NCI-H1092 treated with DMSO at 0.1 percent for 48 hours (cell line): ENCODE results near the gene NOL4L.

ENCODE experiments used
- DNase-seq: peaks from one replicate; lab custom pipeline; 2025; lab: John Stamatoyannopoulos, UW

NOL4L gene

GRCh38 chr20:32576560-32576959 lies 8.6 kb downstream of the NOL4L start:
- no peak for DNase-seq

GRCh38 chr20:32575805-32576204 lies 9.3 kb downstream of the NOL4L start:
- no peak for DNase-seq

GRCh38 chr20:32575227-32575581 lies 9.9 kb downstream of the NOL4L start:
- DNase-seq: no peak

GRCh38 chr20:32574296-32575226 lies 10.6 kb downstream of the NOL4L start:
- DNase-seq: no peak

- no peak for DNase-seq
Measured at GRCh38 chr20:32573167-32573851, 11.8 kb downstream of the NOL4L start.

GRCh38 chr20:32572271-32572968 lies 12.7 kb downstream of the NOL4L start:
- no peak for DNase-seq

- no peak for DNase-seq
Measured at GRCh38 chr20:32571566-32571965, 13.6 kb downstream of the NOL4L start.

GRCh38 chr20:32570401-32571190 lies 14.5 kb downstream of the NOL4L start:
- DNase-seq: no peak

GRCh38 chr20:32569380-32570305 lies 15.5 kb downstream of the NOL4L start:
- no peak for DNase-seq

- no peak for DNase-seq
Measured at GRCh38 chr20:32569018-32569379, 16.1 kb downstream of the NOL4L start.

- no peak for DNase-seq
Measured at GRCh38 chr20:32567384-32568178, 17.6 kb downstream of the NOL4L start.

- DNase-seq: no peak
Measured at GRCh38 chr20:32566379-32567374, 18.5 kb downstream of the NOL4L start.

- DNase-seq: no peak
Measured at GRCh38 chr20:32565735-32566032, 19.4 kb downstream of the NOL4L start.

GRCh38 chr20:32564921-32565734 lies 20.0 kb downstream of the NOL4L start:
- DNase-seq: no peak

GRCh38 chr20:32564440-32564839 lies 20.7 kb downstream of the NOL4L start:
- DNase-seq: no peak

- no peak for DNase-seq
Measured at GRCh38 chr20:32563311-32564272, 21.5 kb downstream of the NOL4L start.

- DNase-seq: no peak
Measured at GRCh38 chr20:32562495-32562911, 22.6 kb downstream of the NOL4L start.
